ENCODE data around the gene GNG12. TPM values are rescaled to one million over a fixed set of nuclear protein-coding genes. Genes with fewer than 3 reads are reported as not detected.

GNG12 gene
- total RNA-seq, 1 experiment from 2014 or later, result 117 TPM

- ChIA-PET POLR2A (interaction anchor here (0.6 kb wide), 1 partner anchor 13 kb away, joined by 3 read pairs; no protein-coding TSS in a partner anchor), CTCF (interaction anchor here (0.6 to 3.0 kb wide), 6 partner anchors 9 to 483 kb away, joined by 3 to 16 read pairs (median 4); no protein-coding TSS in a partner anchor)
- H3K36me3 Mint-ChIP-seq (ENCODE audit: insufficient read depth, unreplicated experiment), result no peaks in the 10 kb centered on the region
- no peaks in the 10 kb centered on the region for H3K9me3 Mint-ChIP-seq (ENCODE audit: unreplicated experiment)
- TF ChIP-seq, protein P1, sequence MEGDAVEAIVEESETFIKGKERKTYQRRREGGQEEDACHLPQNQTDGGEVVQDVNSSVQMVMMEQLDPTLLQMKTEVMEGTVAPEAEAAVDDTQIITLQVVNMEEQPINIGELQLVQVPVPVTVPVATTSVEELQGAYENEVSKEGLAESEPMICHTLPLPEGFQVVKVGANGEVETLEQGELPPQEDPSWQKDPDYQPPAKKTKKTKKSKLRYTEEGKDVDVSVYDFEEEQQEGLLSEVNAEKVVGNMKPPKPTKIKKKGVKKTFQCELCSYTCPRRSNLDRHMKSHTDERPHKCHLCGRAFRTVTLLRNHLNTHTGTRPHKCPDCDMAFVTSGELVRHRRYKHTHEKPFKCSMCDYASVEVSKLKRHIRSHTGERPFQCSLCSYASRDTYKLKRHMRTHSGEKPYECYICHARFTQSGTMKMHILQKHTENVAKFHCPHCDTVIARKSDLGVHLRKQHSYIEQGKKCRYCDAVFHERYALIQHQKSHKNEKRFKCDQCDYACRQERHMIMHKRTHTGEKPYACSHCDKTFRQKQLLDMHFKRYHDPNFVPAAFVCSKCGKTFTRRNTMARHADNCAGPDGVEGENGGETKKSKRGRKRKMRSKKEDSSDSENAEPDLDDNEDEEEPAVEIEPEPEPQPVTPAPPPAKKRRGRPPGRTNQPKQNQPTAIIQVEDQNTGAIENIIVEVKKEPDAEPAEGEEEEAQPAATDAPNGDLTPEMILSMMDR (IDR thresholded peaks at IDR 0.05; ENCODE audit: unreplicated experiment), result no peak
- no peaks in the 10 kb centered on the region for H3K4me1 Mint-ChIP-seq (ENCODE audit: insufficient read depth, unreplicated experiment)
- no peak for DNase-seq (ENCODE audit: unreplicated experiment)
- no peaks in the 10 kb centered on the region for H3K27me3 Mint-ChIP-seq (ENCODE audit: insufficient read depth, unreplicated experiment)
- BruUV-seq (replicated peaks), result no TSS peak
- intact Hi-C loops (cut with micrococcal nuclease), result no loop called here
- no peak overlapping the region for H3K4me3 Mint-ChIP-seq (ENCODE audit: unreplicated experiment)
- no peak overlapping the region for H3K27ac Mint-ChIP-seq (ENCODE audit: low read depth, unreplicated experiment)
Measured at GRCh38 chr1:67862685-67863084, 29.4 kb upstream of the GNG12 start.

- Mint-ChIP-seq H3K4me1 (ENCODE audit: insufficient read depth, unreplicated experiment) (no peaks in the 10 kb centered on the region), H3K36me3 (ENCODE audit: insufficient read depth, unreplicated experiment) (no peaks in the 10 kb centered on the region), H3K4me3 (ENCODE audit: unreplicated experiment) (no peak overlapping the region), H3K27ac (ENCODE audit: low read depth, unreplicated experiment) (no peak overlapping the region), H3K27me3 (ENCODE audit: insufficient read depth, unreplicated experiment) (no peaks in the 10 kb centered on the region), H3K9me3 (ENCODE audit: unreplicated experiment) (no peaks in the 10 kb centered on the region)
- ChIA-PET POLR2A (interaction anchor here (0.6 kb wide), 1 partner anchor 12 kb away, joined by 3 read pairs; no protein-coding TSS in a partner anchor), CTCF (interaction anchor here (0.6 to 3.0 kb wide), 5 partner anchors 8 to 95 kb away, joined by 3 to 16 read pairs (median 5); no protein-coding TSS in a partner anchor)
- TF ChIP-seq, protein P1 (IDR thresholded peaks at IDR 0.05; ENCODE audit: unreplicated experiment), result no peak
- BruUV-seq (replicated peaks), result no TSS peak
- intact Hi-C loops (cut with micrococcal nuclease), result no loop called here
- DNase-seq (ENCODE audit: unreplicated experiment), result no peak
Measured at GRCh38 chr1:67861856-67862516, 28.7 kb upstream of the GNG12 start.

GRCh38 chr1:67860776-67861175, 27.5 kb upstream of the GNG12 start:
- CTCF ChIA-PET, result interaction anchor here (3.0 kb wide), 1 partner anchor 10 kb away, joined by 16 read pairs; no protein-coding TSS in a partner anchor
- no peak for DNase-seq (ENCODE audit: unreplicated experiment)
- POLR2A ChIA-PET, result interaction anchor here (0.8 kb wide), 1 partner anchor 8 kb away, joined by 3 read pairs; no protein-coding TSS in a partner anchor
- Mint-ChIP-seq H3K27me3 (ENCODE audit: insufficient read depth, unreplicated experiment) (no peaks in the 10 kb centered on the region), H3K4me3 (ENCODE audit: unreplicated experiment) (no peak overlapping the region), H3K36me3 (ENCODE audit: insufficient read depth, unreplicated experiment) (no peaks in the 10 kb centered on the region), H3K4me1 (ENCODE audit: insufficient read depth, unreplicated experiment) (no peaks in the 10 kb centered on the region), H3K9me3 (ENCODE audit: unreplicated experiment) (no peaks in the 10 kb centered on the region), H3K27ac (ENCODE audit: low read depth, unreplicated experiment) (no peak overlapping the region)
- intact Hi-C loops (cut with micrococcal nuclease), result no loop called here
- TF ChIP-seq, protein P1 (IDR thresholded peaks at IDR 0.05; ENCODE audit: unreplicated experiment), result no peak
- no TSS peak for BruUV-seq (replicated peaks)

- no peak for DNase-seq (ENCODE audit: unreplicated experiment)
- intact Hi-C loops (cut with micrococcal nuclease), result no loop called here
- Mint-ChIP-seq H3K27ac (ENCODE audit: low read depth, unreplicated experiment) (no peak overlapping the region), H3K4me3 (ENCODE audit: unreplicated experiment) (no peak overlapping the region), H3K36me3 (ENCODE audit: insufficient read depth, unreplicated experiment) (no peaks in the 10 kb centered on the region), H3K27me3 (ENCODE audit: insufficient read depth, unreplicated experiment) (no peaks in the 10 kb centered on the region), H3K9me3 (ENCODE audit: unreplicated experiment) (no peaks in the 10 kb centered on the region), H3K4me1 (ENCODE audit: insufficient read depth, unreplicated experiment) (no peaks in the 10 kb centered on the region)
- POLR2A ChIA-PET, result no interaction called here
- TF ChIP-seq, protein P1 (IDR thresholded peaks at IDR 0.05; ENCODE audit: unreplicated experiment), result no peak
- BruUV-seq (replicated peaks), result no TSS peak
- CTCF ChIA-PET, result interaction anchor here (0.7 to 10.6 kb wide), 8 partner anchors 90 to 500 kb away, joined by 3 to 121 read pairs (median 3); no protein-coding TSS in a partner anchor
Measured at GRCh38 chr1:67856921-67857320, 23.7 kb upstream of the GNG12 start.

Measured in MCF 10A (cell line).